GM23248 (cell line): ENCODE results near the gene FPR3. TPM values are rescaled to one million over a fixed set of nuclear protein-coding genes. Genes with fewer than 3 reads are reported as not detected.

ENCODE experiments used
- DNase-seq: peaks from one replicate; pipeline ENCODE4 v3.0.0-alpha.2; 2015
- H2AFZ ChIP-seq: fragments of 200-600 bp; sonication (generic); 2 replicates; pipeline ENCODE4 v1.6.1; 2016; ENCODE audit warnings: antibody characterized with exemption
- H3F3A ChIP-seq: fragments of 200-600 bp; sonication (generic); 2 replicates; pipeline ENCODE4 v1.6.1; 2016; ENCODE audit warnings: mild to moderate bottlenecking, antibody characterized with exemption, mixed run types; ENCODE audit not compliant: insufficient read depth
- H3K27ac ChIP-seq: fragments of 200-600 bp; sonication (generic); 2 replicates; pipeline ENCODE4 v1.5.1; 2016; ENCODE audit warnings: mild to moderate bottlenecking
- H3K27me3 ChIP-seq: fragments of 200-600 bp; sonication (generic); replicated peaks from 2 replicates; pipeline ENCODE4 v1.6.1; 2016; ENCODE audit warnings: mild to moderate bottlenecking; ENCODE audit not compliant: insufficient read depth
- H3K36me3 ChIP-seq: fragments of 200-600 bp; sonication (generic); 2 replicates; pipeline ENCODE4 v1.6.1; 2016; ENCODE audit warnings: low read depth, mild to moderate bottlenecking
- H3K4me1 ChIP-seq: fragments of 200-600 bp; sonication (generic); 2 replicates; pipeline ENCODE4 v1.6.1; 2016; ENCODE audit warnings: mild to moderate bottlenecking; ENCODE audit not compliant: insufficient read depth
- H3K4me2 ChIP-seq: fragments of 200-600 bp; sonication (generic); one replicate; pipeline ENCODE4 v1.6.1; 2016; ENCODE audit warnings: mild to moderate bottlenecking; ENCODE audit not compliant: unreplicated experiment
- H3K4me3 ChIP-seq: fragments of 200-600 bp; sonication (generic); 2 replicates; pipeline ENCODE4 v1.5.1; 2016; ENCODE audit warnings: mild to moderate bottlenecking
- H3K79me2 ChIP-seq: fragments of 200-600 bp; sonication (generic); 2 replicates; pipeline ENCODE4 v1.6.1; 2016; ENCODE audit warnings: mild to moderate bottlenecking; ENCODE audit not compliant: insufficient read depth
- H3K9ac ChIP-seq: fragments of 200-600 bp; sonication (generic); 2 replicates; pipeline ENCODE4 v1.6.1; 2016; ENCODE audit warnings: mild to moderate bottlenecking
- H3K9me2 ChIP-seq: fragments of 200-600 bp; sonication (generic); 2 replicates; pipeline ENCODE4 v1.6.1; 2016; ENCODE audit warnings: mixed run types, mild to moderate bottlenecking, moderate library complexity; ENCODE audit not compliant: insufficient read depth
- H3K9me3 ChIP-seq: fragments of 200-600 bp; sonication (generic); one replicate; pipeline ENCODE4 v1.6.1; 2017; ENCODE audit warnings: low read depth
- H4K20me1 ChIP-seq: fragments of 200-600 bp; sonication (generic); 2 replicates; pipeline ENCODE4 v1.6.0; 2016; ENCODE audit not compliant: insufficient read depth
- EZH2 ChIP-seq: fragments of 200-600 bp; sonication (generic); IDR thresholded peaks from 2 replicates; pipeline ENCODE4 v1.6.1; 2018; ENCODE audit warnings: antibody characterized with exemption, mild to moderate bottlenecking; ENCODE audit not compliant: insufficient read depth, poor library complexity, severe bottlenecking
- EZH2phosphoT487 ChIP-seq: fragments of 200-600 bp; sonication (generic); IDR thresholded peaks from 2 replicates; pipeline ENCODE4 v1.6.1; 2018; ENCODE audit warnings: antibody characterized with exemption, moderate library complexity, mild to moderate bottlenecking, low read depth; ENCODE audit not compliant: insufficient read depth
- whole genome bisulfite sequencing, 2 experiments: methylation state at CpG; one replicate each; pipeline ENCODE4 v1.1.6; 2015 to 2017; ENCODE audit warnings: low lambda C conversion rate in 2 of 2, low coverage in 1 of 2; ENCODE audit errors: missing lambda C conversion rate in 2 of 2; 5-methylcytosine and 5-hydroxymethylcytosine counted together
- in situ Hi-C: fragments of 300-500 bp; cut with MboI; formaldehyde crosslinking; loops from 2 replicates; pipeline ENCODE4 v1.15.0; 2020
- polyA plus RNA-seq: library from polyadenylated mRNA; unstranded; fragments of >200 nt; fragmentation: Nextera tagmentation; extraction: Ambion mirVana; gene quantifications from 2 replicates; pipeline ENCODE4 v1.2.1, GENCODE V29; 2016
- total RNA-seq: library from RNA; depleted of rRNA; stranded (reverse); fragments of >200 nt; shearing (Covaris generic); gene quantifications from 2 replicates; pipeline ENCODE4 v1.2.3, GENCODE V29; 2014

The FPR3 gene
- total and polyA plus RNA-seq, 2 experiments from 2014 or later: not detected

DNA sequence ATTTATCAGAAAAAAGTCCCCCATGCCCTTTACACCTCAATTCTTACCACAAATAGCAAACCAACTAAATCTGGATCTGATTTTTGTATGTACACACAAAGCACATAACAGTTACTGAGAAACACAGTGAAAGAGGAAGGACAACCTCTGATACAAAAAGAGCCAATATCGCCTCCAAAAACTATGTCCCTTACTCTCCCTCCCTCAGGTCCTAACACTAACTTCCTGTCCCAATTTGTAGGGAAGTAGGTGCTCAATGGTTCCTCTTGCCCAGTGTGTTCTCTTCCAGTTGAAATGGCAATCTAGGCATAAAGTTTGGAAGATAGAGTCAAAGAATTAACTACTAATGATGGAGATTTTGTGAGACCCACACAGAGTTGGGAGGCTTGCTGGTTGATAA is 15.8 kb upstream of the FPR3 start:
- no peak overlapping the region for H3K9ac ChIP-seq
- H3K4me3 ChIP-seq: no peak overlapping the region
- H4K20me1 ChIP-seq: no peaks in the 10 kb centered on the region
- H3K9me3 ChIP-seq: no peaks in the 10 kb centered on the region
- H2AFZ ChIP-seq: no peak overlapping the region
- H3K27ac ChIP-seq: no peak overlapping the region
- no peaks in the 10 kb centered on the region for H3K36me3 ChIP-seq
- H3K4me2 ChIP-seq: no peak overlapping the region
- no peaks in the 10 kb centered on the region for H3K79me2 ChIP-seq
- H3F3A ChIP-seq: peaks cover 5% of the 10 kb centered on the region; the same call in 1 of the 2 replicates
- TF ChIP-seq EZH2 (no peak), EZH2phosphoT487 (no peak)
- no peaks in the 10 kb centered on the region for H3K9me2 ChIP-seq
- H3K4me1 ChIP-seq: peaks cover 1% of the 10 kb centered on the region; the same call in 1 of the 2 replicates
- no peak for DNase-seq
- 92 to 95% methylated on average over 1 of the region's 1 CpG for WGBS, 2 experiments
- in situ Hi-C loops: no loop called here
- peaks cover 12% of the 10 kb centered on the region; the same call in 1 of the 2 replicates for H3K27me3 ChIP-seq

GRCh38 chr19:51779703-51780102 is 15.3 kb upstream of the FPR3 start:
- Histone ChIP-seq H4K20me1 (no peaks in the 10 kb centered on the region), H3K36me3 (no peaks in the 10 kb centered on the region), H3K9me2 (no peaks in the 10 kb centered on the region), H2AFZ (no peak overlapping the region), H3K27me3 (peaks cover 12% of the 10 kb centered on the region; the same call in 1 of the 2 replicates), H3K79me2 (no peaks in the 10 kb centered on the region), H3K9me3 (no peaks in the 10 kb centered on the region), H3F3A (peaks cover 10% of the 10 kb centered on the region), H3K4me2 (no peak overlapping the region), H3K27ac (no peak overlapping the region), H3K4me1 (peaks cover 7% of the 10 kb centered on the region), H3K9ac (no peak overlapping the region), H3K4me3 (no peak overlapping the region)
- 11 to 16% methylated on average over 2 of the region's 2 CpGs for WGBS, 2 experiments
- in situ Hi-C loops: no loop called here
- DNase-seq: no peak
- TF ChIP-seq EZH2phosphoT487 (no peak), EZH2 (no peak)

DNA sequence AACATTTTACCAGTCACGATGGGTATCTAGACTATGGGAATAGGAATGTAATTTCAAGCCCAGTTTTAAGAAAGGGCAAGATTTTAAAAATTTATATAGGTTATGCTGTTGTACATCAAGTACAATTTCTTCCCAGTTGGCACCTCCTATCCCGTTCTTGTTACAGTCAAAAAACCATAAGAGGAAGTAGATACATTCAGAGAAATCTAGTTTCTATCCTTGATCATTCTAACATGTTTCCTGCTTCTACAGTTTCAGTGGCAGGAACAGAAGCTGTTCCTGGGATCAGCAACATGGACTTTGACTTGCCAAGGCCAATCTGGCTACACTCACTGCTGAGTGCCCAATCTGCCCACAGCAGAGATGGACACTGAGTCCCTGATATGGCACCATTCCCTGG is 14.7 kb upstream of the FPR3 start:
- H3K27ac ChIP-seq: no peak overlapping the region
- in situ Hi-C loops: no loop called here
- no peak overlapping the region for H2AFZ ChIP-seq
- H3K4me1 ChIP-seq: peaks cover 10% of the 10 kb centered on the region
- no peak overlapping the region for H3K9ac ChIP-seq
- H3K79me2 ChIP-seq: no peaks in the 10 kb centered on the region
- no peaks in the 10 kb centered on the region for H3K9me3 ChIP-seq
- peaks cover 12% of the 10 kb centered on the region; the same call in 1 of the 2 replicates for H3K27me3 ChIP-seq
- H3K4me3 ChIP-seq: no peak overlapping the region
- no peaks in the 10 kb centered on the region for H3K36me3 ChIP-seq
- H3K4me2 ChIP-seq: no peak overlapping the region
- TF ChIP-seq EZH2 (no peak), EZH2phosphoT487 (no peak)
- no peaks in the 10 kb centered on the region for H4K20me1 ChIP-seq
- H3F3A ChIP-seq: peaks cover 14% of the 10 kb centered on the region
- WGBS, 2 experiments: 9 to 17% methylated on average over 2 of the region's 2 CpGs
- DNase-seq: no peak
- H3K9me2 ChIP-seq: no peaks in the 10 kb centered on the region

- no peaks in the 10 kb centered on the region for H3K79me2 ChIP-seq
- H3K4me3 ChIP-seq: no peak overlapping the region
- H3K4me1 ChIP-seq: peaks cover 14% of the 10 kb centered on the region
- DNase-seq: no peak
- no peak overlapping the region for H2AFZ ChIP-seq
- H3K4me2 ChIP-seq: no peak overlapping the region
- no peak overlapping the region for H3K27ac ChIP-seq
- H3K9me2 ChIP-seq: no peaks in the 10 kb centered on the region
- H4K20me1 ChIP-seq: no peaks in the 10 kb centered on the region
- 60 to 70% methylated on average over 3 of the region's 3 CpGs for WGBS, 2 experiments
- H3K9ac ChIP-seq: no peak overlapping the region
- TF ChIP-seq EZH2: no peak
- no peak for TF ChIP-seq EZH2phosphoT487
- in situ Hi-C loops: no loop called here
- H3F3A ChIP-seq: peaks cover 19% of the 10 kb centered on the region
- H3K36me3 ChIP-seq: no peaks in the 10 kb centered on the region
- H3K9me3 ChIP-seq: no peaks in the 10 kb centered on the region
- H3K27me3 ChIP-seq: peaks cover 12% of the 10 kb centered on the region; the same call in 1 of the 2 replicates
These were observed 13.0 kb upstream of the FPR3 start for GRCh38 chr19:51781999-51782398.

GRCh38 chr19:51783372-51783771 is 11.6 kb upstream of the FPR3 start:
- peaks cover 14% of the 10 kb centered on the region for H3K4me1 ChIP-seq
- 44 to 51% methylated on average over 3 of the region's 3 CpGs for WGBS, 2 experiments
- H3K9me3 ChIP-seq: no peaks in the 10 kb centered on the region
- no peaks in the 10 kb centered on the region for H3K36me3 ChIP-seq
- no peak overlapping the region for H3K9ac ChIP-seq
- H3K27ac ChIP-seq: no peak overlapping the region
- no peak overlapping the region for H2AFZ ChIP-seq
- H3K4me2 ChIP-seq: no peak overlapping the region
- H3K4me3 ChIP-seq: no peak overlapping the region
- no peaks in the 10 kb centered on the region for H4K20me1 ChIP-seq
- peak; percentile 46 for DNase-seq
- no peaks in the 10 kb centered on the region for H3K79me2 ChIP-seq
- TF ChIP-seq EZH2 (no peak), EZH2phosphoT487 (no peak)
- in situ Hi-C loops: no loop called here
- 0 out of 2 replicates have a peak, but pooled peaks cover 12% of the 10 kb centered on the region for H3K27me3 ChIP-seq
- peaks cover 19% of the 10 kb centered on the region for H3F3A ChIP-seq
- H3K9me2 ChIP-seq: no peaks in the 10 kb centered on the region
